OCI-LY7 (cell line): ENCODE data around the gene BCL2L13.

ENCODE experiments used
- CTCF ChIP-seq: fragments of 200-600 bp; sonication (generic); conservative IDR thresholded peaks from 2 replicates; pipeline ENCODE4 v1.5.1; 2014; ENCODE audit warnings: mild to moderate bottlenecking, antibody characterized with exemption, low read length, moderate library complexity, mixed read lengths
- EZH2phosphoT487 ChIP-seq: fragments of 200-600 bp; sonication (generic); IDR thresholded peaks from 2 replicates; pipeline ENCODE4 v1.6.1; 2018; ENCODE audit warnings: low read depth, borderline replicate concordance, mild to moderate bottlenecking, mixed run types, antibody characterized with exemption, low read length, moderate library complexity, mixed read lengths

GRCh38 chr22:17761138-17761488 lies 122.6 kb downstream of the BCL2L13 start:
- TF ChIP-seq CTCF (no peak), EZH2phosphoT487 (no peak)
